GM12875 (cell line): ENCODE data around the gene ARPP21.
A peak's percentile ranks its signal among the peaks of the same experiment; 100 is the strongest.

Source experiments
- H3K4me3 ChIP-seq: one replicate; pipeline ENCODE4 v1.5.1; 2011; ENCODE audit warnings: low read depth, low read length, control low read depth
- CTCF ChIP-seq: IDR thresholded peaks from 2 replicates; pipeline ENCODE4 v1.5.1; 2011; ENCODE audit warnings: low read depth, mild to moderate bottlenecking, control low read depth, inconsistent platforms, low read length, moderate library complexity, borderline replicate concordance; ENCODE audit not compliant: insufficient read depth

Gene ARPP21

GRCh38 chr3:35651426-35651825, 12.1 kb downstream of the ARPP21 start:
- no peak overlapping the region for H3K4me3 ChIP-seq
- no peak for TF ChIP-seq CTCF

- no peak overlapping the region for H3K4me3 ChIP-seq
- no peak for TF ChIP-seq CTCF
These were observed 12.5 kb downstream of the ARPP21 start for GRCh38 chr3:35651851-35652250.

GRCh38 chr3:35653347-35653746, 14.0 kb downstream of the ARPP21 start:
- no peak for TF ChIP-seq CTCF
- no peak overlapping the region for H3K4me3 ChIP-seq

GRCh38 chr3:35654476-35654875, 15.2 kb downstream of the ARPP21 start:
- TF ChIP-seq CTCF, result no peak

GRCh38 chr3:35658686-35659085, 19.4 kb downstream of the ARPP21 start:
- H3K4me3 ChIP-seq, result no peak overlapping the region
- TF ChIP-seq CTCF, result no peak

More at GRCh38 chr3:35654476-35654875, 15.2 kb downstream of the ARPP21 start:
- no peak overlapping the region for H3K4me3 ChIP-seq

GRCh38 chr3:35659768-35660167, 20.4 kb downstream of the ARPP21 start:
- H3K4me3 ChIP-seq, result no peak overlapping the region
- TF ChIP-seq CTCF, result peak; percentile 16; the same call in 1 of the 2 replicates

- H3K4me3 ChIP-seq, result no peak overlapping the region
- TF ChIP-seq CTCF, result no peak
These were observed 24.1 kb downstream of the ARPP21 start for GRCh38 chr3:35663471-35663870.
